GM19324 (cell line): ENCODE results near the gene AGFG1.

Source experiments
- ATAC-seq: cut with Tn5 transposase; IDR thresholded peaks from one replicate; pipeline ENCODE4 v1.9.1; 2021; ENCODE audit warnings: mild to moderate bottlenecking, moderate library complexity; ENCODE audit not compliant: unreplicated experiment, low FRiP score

AGFG1 gene, protein sequence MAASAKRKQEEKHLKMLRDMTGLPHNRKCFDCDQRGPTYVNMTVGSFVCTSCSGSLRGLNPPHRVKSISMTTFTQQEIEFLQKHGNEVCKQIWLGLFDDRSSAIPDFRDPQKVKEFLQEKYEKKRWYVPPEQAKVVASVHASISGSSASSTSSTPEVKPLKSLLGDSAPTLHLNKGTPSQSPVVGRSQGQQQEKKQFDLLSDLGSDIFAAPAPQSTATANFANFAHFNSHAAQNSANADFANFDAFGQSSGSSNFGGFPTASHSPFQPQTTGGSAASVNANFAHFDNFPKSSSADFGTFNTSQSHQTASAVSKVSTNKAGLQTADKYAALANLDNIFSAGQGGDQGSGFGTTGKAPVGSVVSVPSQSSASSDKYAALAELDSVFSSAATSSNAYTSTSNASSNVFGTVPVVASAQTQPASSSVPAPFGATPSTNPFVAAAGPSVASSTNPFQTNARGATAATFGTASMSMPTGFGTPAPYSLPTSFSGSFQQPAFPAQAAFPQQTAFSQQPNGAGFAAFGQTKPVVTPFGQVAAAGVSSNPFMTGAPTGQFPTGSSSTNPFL

GRCh38 chr2:227471924-227472264 lies at the start of gene AGFG1:
AGFG1 (plus strand) TSS chr2:227472156; CDS start chr2:227472422, 266 bp downstream.
- peak; percentile 93 for ATAC-seq

- ATAC-seq = no peak
Measured at GRCh38 chr2:227423656-227424499, 48.1 kb upstream of the AGFG1 start.

- no peak for ATAC-seq
Measured at GRCh38 chr2:227428731-227429285, 43.1 kb upstream of the AGFG1 start.

DNA sequence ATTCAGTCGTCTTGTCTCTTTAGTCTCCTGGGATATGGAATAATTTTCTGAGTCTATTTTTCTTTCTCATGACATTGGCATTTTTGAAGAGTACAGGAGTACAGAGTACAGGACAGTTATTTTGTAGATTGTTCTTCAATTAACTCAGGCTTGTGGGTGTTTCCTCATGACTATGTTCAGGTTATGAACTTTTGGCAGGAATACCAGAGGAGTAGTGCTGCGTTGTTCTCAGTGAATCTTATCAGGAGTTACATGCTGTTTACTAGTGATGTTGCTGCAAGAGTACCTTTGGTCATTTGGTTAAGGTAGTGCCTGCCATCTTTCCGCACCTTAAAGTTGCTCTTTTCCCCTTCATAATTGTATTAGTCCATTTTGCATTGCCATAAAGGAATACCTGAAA lies 41.3 kb upstream of the AGFG1 start:
- no peak for ATAC-seq

- no peak for ATAC-seq
Measured at GRCh38 chr2:227433171-227433570, 38.8 kb upstream of the AGFG1 start.

DNA sequence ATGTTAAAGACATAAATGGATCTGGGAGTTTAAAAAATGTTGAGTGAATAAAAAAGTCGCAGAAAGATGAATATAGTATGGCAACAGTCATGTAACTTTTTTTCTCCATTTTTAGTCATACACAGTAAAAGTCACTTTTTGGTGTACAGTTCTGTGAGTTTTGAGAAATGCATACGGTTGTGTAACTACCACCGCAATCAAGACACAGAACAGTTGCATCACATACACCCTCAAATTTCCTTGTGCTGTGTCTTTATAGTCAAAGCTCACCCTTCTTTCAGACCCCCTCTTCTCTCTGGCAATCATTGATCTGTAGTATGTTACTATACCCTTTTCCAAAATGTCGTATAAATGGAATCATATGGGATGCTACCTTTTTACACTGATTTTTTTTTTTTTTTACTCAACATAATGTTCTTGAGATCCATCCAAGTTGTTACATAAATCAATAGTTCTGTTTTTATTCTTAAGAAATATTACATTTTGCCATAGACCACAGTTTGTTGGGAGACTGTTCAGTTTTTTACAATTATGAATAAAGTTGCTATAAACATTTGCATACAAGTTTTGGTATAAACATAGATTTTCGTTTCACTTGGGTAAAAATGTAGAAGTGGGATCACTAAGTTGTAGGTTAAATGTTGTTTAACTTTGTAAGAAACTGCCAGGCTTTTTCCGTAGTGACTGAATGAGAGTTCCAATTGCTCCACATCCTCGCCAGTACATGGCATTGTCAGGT lies 35.4 kb upstream of the AGFG1 start:
- no peak for ATAC-seq

DNA sequence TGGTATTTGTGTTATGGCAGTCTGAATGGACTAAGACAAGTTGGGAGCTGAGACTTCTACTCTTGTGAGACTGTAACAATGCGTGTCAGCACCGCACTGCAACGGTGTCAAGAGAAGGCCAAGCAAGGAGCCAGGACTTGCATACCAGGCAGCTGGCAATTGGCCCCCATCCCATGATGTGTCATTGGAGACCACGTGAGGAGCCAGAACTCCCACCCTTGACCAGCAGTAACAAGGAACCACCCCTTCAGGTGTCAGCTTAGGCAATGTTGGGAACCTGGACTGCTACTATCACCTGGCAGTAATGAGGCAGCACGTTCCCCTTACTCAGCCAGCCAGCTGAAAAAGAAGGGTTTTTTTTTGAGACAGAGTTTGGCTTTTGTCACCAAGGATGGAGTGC lies 32.7 kb upstream of the AGFG1 start:
- ATAC-seq = no peak

DNA sequence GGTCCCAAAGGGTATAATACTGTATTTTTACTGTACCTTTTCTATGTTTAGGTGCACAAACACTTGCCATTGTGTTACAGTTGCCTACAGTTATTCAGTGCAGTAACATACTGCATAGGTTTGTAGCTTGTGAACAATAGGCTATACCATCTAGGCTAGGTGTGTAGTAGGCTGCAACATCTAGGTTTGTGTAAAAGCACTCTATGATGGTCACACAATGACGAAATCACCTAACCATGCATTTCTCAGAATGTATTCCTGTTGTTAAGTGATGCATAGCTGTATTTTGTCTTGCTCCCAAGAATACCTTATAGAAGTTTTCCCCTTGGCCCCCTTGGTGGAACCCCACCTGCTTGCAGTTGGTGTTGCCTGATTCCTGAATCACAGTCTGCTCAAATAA lies 29.3 kb upstream of the AGFG1 start:
- no peak for ATAC-seq

DNA sequence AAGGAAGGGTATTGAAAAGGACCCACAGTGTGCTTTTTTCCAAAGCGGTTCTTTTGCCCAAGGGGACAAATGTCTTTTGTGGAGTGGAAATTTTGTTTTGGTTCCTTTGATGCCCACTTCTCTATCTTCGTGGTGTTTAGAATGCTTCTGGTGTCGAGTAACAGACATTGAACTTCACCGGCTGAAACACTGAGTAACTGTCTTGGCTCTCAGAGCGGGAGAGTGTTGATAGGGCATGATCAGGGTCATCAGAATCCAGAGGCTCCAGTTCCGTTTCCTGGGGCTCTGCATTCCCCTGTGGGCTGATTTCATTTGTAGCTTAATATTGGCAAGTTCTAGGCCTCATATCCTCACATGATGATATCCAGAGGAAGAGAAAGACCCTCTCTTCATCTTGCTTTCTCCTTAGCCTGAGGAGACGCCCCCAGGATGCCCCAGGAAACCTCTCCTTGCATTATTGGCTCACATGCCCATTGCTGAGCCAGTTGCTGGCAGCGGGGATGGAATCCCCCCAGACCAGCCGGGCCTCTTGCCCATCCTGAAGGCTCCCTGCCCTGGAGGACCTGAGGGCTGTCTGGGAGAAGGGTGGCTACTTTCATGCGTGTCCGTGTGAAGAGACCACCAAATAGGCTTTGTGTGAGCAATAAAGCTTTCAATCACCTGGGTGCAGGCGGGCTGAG lies 27.9 kb upstream of the AGFG1 start:
- ATAC-seq = no peak

DNA sequence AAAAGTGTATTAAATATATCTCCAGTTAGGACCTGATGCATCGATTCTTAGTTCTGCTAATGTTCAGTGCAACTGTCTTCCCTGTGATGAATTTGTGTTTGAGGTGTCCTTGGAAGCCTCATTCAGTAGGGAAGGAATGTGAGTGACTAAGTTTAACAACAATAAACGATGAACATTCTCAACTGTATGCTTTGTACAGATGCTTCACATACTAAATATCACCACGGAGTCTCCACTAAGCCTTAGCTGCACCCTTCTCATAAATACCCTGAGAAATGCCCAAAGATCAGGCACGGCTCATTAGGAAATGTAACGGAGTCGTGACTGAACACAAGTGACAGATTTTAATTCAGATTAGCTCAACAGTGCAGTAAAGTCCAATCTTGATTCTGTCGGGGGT lies 24.4 kb upstream of the AGFG1 start:
- no peak for ATAC-seq

GRCh38 chr2:227450311-227450841 lies 21.6 kb upstream of the AGFG1 start:
- no peak for ATAC-seq

DNA sequence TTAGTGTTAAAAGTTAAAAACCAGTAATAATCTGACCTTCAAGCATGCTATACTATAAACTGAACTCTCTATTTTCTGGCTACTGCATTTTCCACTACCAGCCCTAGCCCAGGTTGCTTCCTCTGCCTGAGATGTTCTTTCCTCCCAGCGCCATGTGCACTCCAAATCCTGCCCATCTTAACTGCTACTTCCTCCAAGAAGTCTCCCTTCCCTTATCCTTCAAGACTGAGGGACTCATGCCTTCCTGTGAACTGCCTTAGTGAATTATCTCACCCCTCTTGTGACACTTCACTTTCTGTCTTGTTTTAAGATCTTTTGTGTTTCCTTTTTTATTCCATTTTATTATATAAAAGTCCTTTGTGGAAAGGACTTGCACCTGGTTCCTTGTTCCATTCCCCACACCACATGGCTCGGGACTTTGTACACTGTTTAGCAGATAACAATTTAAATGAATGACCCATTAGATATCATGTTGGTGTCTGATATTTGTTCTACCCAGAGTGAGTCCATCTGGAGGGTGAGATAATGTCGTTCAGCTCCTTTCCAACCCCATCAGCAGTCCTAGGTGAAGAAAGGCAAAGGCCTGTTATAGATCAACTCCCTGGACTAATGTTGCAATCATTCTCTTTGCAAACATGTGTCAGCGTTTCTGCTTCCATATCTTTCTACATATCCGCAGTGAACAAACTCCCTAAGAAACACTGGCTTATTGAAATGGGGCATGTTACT lies 20.9 kb upstream of the AGFG1 start:
- ATAC-seq = no peak

- ATAC-seq = no peak
Measured at GRCh38 chr2:227451655-227451992, 20.3 kb upstream of the AGFG1 start.

DNA sequence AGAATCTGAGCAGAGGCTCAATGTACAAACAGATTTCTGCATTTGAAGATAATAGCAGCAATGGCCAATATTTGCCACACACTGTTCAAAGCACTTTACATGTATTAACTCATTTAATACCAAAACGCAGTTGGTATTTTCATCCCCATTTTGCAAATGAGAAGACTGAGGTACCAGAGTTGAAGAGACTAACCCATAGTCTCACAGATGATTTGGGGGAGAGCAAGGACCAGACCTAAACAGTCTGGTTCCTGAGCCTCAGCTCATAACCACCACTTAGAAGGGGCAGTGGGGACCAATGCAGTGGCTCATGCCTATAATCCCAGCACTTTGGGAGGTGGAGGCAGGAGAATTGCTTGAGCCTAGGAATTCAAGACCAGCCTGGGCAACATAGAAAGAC lies 18.1 kb upstream of the AGFG1 start:
- ATAC-seq = no peak

DNA sequence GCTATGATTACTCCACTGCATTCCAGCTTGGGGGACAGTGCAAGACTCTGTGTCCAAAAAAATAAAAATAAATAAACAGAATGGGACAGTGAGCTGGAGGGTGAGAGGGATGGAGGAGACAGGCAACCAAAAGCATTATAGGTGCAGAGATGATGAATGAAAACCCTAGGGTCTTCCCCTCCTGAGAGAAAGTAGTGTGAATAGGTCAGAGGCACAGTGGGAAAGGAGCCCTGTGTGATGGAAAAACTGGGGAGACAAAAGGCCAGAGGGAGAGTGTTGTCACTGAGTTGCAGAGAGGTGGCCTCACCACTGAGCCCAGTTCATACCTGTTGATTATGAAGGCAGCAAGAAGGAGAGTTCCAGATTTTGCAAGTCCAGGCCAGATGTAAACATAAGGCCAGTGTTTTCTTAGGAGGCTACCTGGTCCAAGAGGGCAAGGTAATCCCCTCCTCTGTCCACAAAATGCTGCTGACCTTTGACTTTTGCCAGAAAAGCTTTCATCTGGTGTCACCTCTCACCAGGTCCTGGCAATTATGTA lies 17.6 kb upstream of the AGFG1 start:
- ATAC-seq = no peak

- ATAC-seq = no peak
Measured at GRCh38 chr2:227455200-227455599, 16.8 kb upstream of the AGFG1 start.

- ATAC-seq = no peak
Measured at GRCh38 chr2:227456102-227456501, 15.9 kb upstream of the AGFG1 start.

GRCh38 chr2:227456772-227457171 lies 15.2 kb upstream of the AGFG1 start:
- ATAC-seq = no peak

DNA sequence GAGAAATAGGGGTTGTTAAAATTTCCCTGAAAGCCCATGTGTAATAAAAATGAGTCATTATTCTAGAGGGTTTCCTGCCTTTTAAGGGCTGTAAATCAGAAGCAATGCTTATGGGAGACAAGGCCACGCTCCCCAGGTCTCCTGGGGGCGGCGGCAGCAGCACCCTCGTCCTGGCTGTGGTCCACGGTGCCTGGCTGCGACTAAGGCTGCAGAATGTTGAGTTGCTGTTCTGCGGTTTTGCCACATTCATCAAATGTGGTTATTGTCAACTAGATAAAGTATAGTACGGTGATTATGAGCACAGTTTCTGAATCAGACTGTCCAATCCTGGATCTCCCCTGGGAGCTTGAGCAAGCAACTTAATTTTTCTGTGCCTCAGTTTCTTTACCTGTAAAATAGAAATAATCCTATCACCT lies 11.9 kb upstream of the AGFG1 start:
- ATAC-seq = no peak
